ENCODE results near the gene ANKS1B.
"Not testable (repeated sequence)": the region's sequence is repeated elsewhere in the genome, so short reads cannot be mapped to it uniquely, and the experiment has no call there.

Gene ANKS1B

GRCh38 chr12:99277591-99278379 is 707.0 kb downstream of the ANKS1B start:
- in situ Hi-C loops (cut with MboI; ENCODE audit: low pct_unique_long_range_greater_than_20kb, low sequenced_read_pairs) = no loop called here
- no peak for DNase-seq

GRCh38 chr12:99271071-99271470 is 713.7 kb downstream of the ANKS1B start:
- in situ Hi-C loops (cut with MboI; ENCODE audit: low pct_unique_long_range_greater_than_20kb, low sequenced_read_pairs) = no loop called here
- no peak for DNase-seq

GRCh38 chr12:99267038-99267437 is 717.7 kb downstream of the ANKS1B start:
- in situ Hi-C loops (cut with MboI; ENCODE audit: low pct_unique_long_range_greater_than_20kb, low sequenced_read_pairs) = no loop called here
- no peak for DNase-seq

GRCh38 chr12:99265648-99266047 is 719.1 kb downstream of the ANKS1B start:
- in situ Hi-C loops (cut with MboI; ENCODE audit: low pct_unique_long_range_greater_than_20kb, low sequenced_read_pairs) = no loop called here

GRCh38 chr12:99261256-99261655 is 723.5 kb downstream of the ANKS1B start:
- DNase-seq = no peak
- in situ Hi-C loops (cut with MboI; ENCODE audit: low pct_unique_long_range_greater_than_20kb, low sequenced_read_pairs) = no loop called here

More at GRCh38 chr12:99265648-99266047, 719.1 kb downstream of the ANKS1B start:
- DNase-seq = no peak

- in situ Hi-C loops (cut with MboI; ENCODE audit: low pct_unique_long_range_greater_than_20kb, low sequenced_read_pairs) = no loop called here
- no peak for DNase-seq
Measured at GRCh38 chr12:99260456-99260996, 724.2 kb downstream of the ANKS1B start.

GRCh38 chr12:99259040-99259934 is 725.4 kb downstream of the ANKS1B start:
- no peak for DNase-seq
- in situ Hi-C loops (cut with MboI; ENCODE audit: low pct_unique_long_range_greater_than_20kb, low sequenced_read_pairs) = no loop called here

- in situ Hi-C loops (cut with MboI; ENCODE audit: low pct_unique_long_range_greater_than_20kb, low sequenced_read_pairs) = no loop called here
Measured at GRCh38 chr12:99257672-99258071, 727.1 kb downstream of the ANKS1B start.

GRCh38 chr12:99253068-99253467 is 731.7 kb downstream of the ANKS1B start:
- in situ Hi-C loops (cut with MboI; ENCODE audit: low pct_unique_long_range_greater_than_20kb, low sequenced_read_pairs) = no loop called here

More at GRCh38 chr12:99257672-99258071, 727.1 kb downstream of the ANKS1B start:
- DNase-seq = no peak

GRCh38 chr12:99250091-99250490 is 734.6 kb downstream of the ANKS1B start:
- in situ Hi-C loops (cut with MboI; ENCODE audit: low pct_unique_long_range_greater_than_20kb, low sequenced_read_pairs) = no loop called here
- DNase-seq = no peak

More at GRCh38 chr12:99253068-99253467, 731.7 kb downstream of the ANKS1B start:
- DNase-seq = no peak

- in situ Hi-C loops (cut with MboI; ENCODE audit: low pct_unique_long_range_greater_than_20kb, low sequenced_read_pairs) = no loop called here
- no peak for DNase-seq
Measured at GRCh38 chr12:99249543-99249942, 735.2 kb downstream of the ANKS1B start.

- DNase-seq; in situ Hi-C loops (cut with MboI; ENCODE audit: low pct_unique_long_range_greater_than_20kb, low sequenced_read_pairs): not testable (repeated sequence)
Measured at GRCh38 chr12:99237907-99238538, 746.7 kb downstream of the ANKS1B start.

- in situ Hi-C loops (cut with MboI; ENCODE audit: low pct_unique_long_range_greater_than_20kb, low sequenced_read_pairs) = no loop called here
- DNase-seq = no peak
Measured at GRCh38 chr12:99235381-99235780, 749.4 kb downstream of the ANKS1B start.

GRCh38 chr12:99234702-99235101 is 750.0 kb downstream of the ANKS1B start:
- DNase-seq = no peak
- in situ Hi-C loops (cut with MboI; ENCODE audit: low pct_unique_long_range_greater_than_20kb, low sequenced_read_pairs) = no loop called here

GRCh38 chr12:99232324-99232723 is 752.4 kb downstream of the ANKS1B start:
- in situ Hi-C loops (cut with MboI; ENCODE audit: low pct_unique_long_range_greater_than_20kb, low sequenced_read_pairs) = no loop called here
- DNase-seq = no peak

GRCh38 chr12:99231031-99231430 is 753.7 kb downstream of the ANKS1B start:
- DNase-seq = no peak
- in situ Hi-C loops (cut with MboI; ENCODE audit: low pct_unique_long_range_greater_than_20kb, low sequenced_read_pairs) = no loop called here

- in situ Hi-C loops (cut with MboI; ENCODE audit: low pct_unique_long_range_greater_than_20kb, low sequenced_read_pairs) = no loop called here
- DNase-seq = no peak
Measured at GRCh38 chr12:99224237-99224636, 760.5 kb downstream of the ANKS1B start.

GRCh38 chr12:99223579-99223978 is 761.2 kb downstream of the ANKS1B start:
- DNase-seq = no peak
- in situ Hi-C loops (cut with MboI; ENCODE audit: low pct_unique_long_range_greater_than_20kb, low sequenced_read_pairs) = no loop called here

GRCh38 chr12:99213047-99213446 is 771.7 kb downstream of the ANKS1B start:
- no peak for DNase-seq
- in situ Hi-C loops (cut with MboI; ENCODE audit: low pct_unique_long_range_greater_than_20kb, low sequenced_read_pairs) = no loop called here

Measured in KBM-7 (cell line).